Skeletal muscle cell (primary cell): ENCODE measurements around the gene TOP3B.
A peak's percentile ranks its signal among the peaks of the same experiment; 100 is the strongest.

Experiments
- DNase-seq: peaks from one replicate; pipeline ENCODE4 v3.0.0-alpha.2; 2010; ENCODE audit warnings: low read depth
- H3K4me3 ChIP-seq: 2 replicates; pipeline ENCODE4 v1.5.1; 2011; ENCODE audit warnings: low read depth, mild to moderate bottlenecking, control low read depth, low read length, moderate library complexity

TOP3B gene

DNA sequence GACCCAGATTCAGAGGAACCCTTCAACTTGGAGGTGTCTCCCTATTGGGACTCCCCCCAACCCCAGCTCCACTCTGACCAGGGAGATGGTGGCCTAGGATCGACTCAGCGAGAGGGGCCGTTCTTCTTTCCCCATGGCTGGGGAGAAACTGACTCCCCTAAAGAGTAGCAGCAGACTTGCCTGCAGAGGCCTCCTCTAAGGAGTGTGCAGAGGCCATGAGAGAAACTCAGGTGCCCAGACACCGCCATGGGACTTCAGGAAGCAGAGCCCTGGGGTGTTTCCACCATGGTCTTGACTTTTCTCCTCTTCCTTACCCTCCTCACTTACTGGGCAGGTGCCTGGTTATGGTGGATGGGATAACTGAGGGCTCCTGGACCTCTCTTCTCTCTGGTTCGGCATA, 2.6 kb upstream of the TOP3B start:
- DNase-seq = no peak
- H3K4me3 ChIP-seq = no peak overlapping the region

DNA sequence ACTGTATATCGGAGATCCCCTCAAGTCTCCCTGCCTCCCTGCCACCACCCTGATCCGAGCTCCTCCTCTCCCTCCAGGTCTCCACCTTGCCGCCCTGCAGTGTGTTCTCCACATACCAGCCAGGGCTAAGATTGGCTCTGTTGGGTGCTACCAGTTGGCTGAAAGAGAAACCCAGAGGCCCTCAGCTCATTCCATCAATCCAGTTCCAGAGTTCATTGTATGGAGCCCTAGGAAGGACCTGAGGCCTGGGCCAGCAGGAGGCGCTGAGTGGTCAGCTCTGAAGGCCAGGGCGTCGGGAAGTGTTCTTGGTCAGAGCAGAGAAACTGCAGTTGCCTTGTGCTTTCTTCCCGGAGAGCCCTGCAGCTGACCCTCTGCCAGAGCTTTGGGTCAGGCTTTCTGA, 2.2 kb upstream of the TOP3B start:
- H3K4me3 ChIP-seq = no peak overlapping the region
- no peak for DNase-seq

DNA sequence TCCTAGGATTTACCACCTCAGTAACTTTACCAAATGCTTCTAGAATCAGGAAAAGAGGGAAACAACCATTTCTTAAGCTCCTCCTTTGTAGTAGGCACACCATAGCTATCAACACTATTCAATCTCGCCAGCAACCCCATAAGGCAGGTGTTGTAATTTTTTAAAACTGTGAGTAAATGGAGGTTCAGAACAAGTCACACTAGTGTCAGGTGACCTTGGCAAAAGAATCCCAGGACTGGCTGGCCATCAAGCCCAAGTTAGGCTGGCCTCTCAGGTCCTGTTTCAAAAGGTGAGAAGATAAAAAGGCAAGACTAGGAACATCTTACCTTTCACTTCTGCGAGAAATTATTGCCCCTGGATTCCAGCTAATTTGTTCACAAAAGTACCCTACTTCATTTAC, 713 bp downstream of the TOP3B start:
- peak overlapping the region; percentile 100 for H3K4me3 ChIP-seq
- no peak for DNase-seq

DNA sequence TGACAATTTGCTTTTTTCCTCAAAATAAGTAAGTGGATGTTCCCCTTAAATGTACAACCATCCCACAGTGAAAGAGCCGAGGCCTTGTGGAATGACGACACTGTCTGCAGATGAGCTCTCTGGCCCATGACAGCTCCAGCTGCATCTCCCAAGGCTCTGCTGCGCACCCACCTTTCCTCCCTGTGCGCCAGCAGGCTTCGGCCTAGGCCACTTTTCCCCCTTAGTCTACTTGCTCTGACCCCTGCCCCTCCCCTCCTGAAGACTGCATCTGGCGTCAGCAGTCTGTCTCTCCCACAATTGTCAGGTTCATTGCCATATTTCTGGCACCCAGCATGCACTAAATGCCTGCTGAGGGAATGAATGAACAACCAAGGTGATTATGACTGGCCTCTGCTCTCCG, 2.0 kb downstream of the TOP3B start:
- H3K4me3 ChIP-seq = no peak overlapping the region
- DNase-seq = no peak

DNA sequence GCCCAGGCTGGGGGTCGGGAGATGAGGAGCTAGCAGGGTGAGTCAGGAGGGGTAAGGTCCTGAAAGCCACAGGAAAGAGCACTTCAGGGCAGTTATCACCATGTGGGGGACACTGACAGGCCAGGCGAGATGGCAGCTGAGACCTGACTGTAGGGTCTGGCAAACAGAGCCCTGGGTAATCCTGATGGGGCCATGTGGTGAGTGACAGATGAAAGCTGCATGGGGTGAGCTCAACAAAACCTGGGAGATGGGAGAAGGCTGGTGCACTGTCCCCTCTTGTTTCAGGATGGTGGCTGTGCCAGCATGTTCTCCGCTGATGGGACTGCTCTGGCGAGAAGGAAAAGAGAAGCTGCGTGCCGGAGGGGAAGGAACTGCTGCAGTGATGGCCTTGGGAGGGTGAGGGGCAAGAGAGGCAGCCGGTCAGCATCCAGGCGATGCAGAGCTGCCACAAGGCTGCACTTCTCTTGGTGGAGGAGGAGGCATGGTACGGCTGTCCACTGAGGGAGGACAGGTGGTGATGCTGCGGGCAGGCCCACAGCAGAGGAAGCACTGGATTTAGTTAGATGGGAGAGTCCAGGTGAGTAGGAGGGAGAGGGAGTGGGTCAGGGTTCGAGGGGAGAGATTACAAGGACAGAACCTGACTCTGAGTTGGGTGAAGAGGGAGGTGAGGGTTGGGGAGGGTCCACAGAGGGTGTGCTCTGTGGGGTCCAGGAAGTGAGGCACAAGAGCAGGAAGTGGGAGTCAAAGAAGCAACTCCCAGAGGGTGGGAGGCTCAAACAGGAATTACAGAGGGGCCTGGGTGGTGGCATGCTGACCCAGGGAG, 3.8 kb downstream of the TOP3B start:
- no peak for DNase-seq
- no peak overlapping the region for H3K4me3 ChIP-seq

DNA sequence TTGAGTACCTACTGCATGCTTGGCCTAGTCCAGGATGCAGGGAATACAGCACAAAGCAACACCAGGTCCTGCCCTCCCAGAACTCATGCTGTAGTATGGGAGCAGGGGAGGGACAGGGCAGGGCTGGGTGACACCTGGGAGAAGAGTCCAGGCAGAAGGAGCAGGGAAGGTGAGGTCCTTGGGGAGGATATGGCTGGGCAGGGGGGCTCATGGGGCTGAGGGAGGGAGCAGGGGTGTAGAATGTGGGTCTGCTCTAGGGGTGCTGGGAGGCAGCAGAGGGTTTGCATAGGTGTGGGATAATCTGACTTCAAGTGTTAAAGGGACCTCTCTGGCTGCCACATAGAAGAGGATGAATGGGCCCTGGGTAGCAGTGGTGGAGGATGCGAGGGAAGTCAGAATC, 4.8 kb downstream of the TOP3B start:
- no peak for DNase-seq
- no peak overlapping the region for H3K4me3 ChIP-seq

DNA sequence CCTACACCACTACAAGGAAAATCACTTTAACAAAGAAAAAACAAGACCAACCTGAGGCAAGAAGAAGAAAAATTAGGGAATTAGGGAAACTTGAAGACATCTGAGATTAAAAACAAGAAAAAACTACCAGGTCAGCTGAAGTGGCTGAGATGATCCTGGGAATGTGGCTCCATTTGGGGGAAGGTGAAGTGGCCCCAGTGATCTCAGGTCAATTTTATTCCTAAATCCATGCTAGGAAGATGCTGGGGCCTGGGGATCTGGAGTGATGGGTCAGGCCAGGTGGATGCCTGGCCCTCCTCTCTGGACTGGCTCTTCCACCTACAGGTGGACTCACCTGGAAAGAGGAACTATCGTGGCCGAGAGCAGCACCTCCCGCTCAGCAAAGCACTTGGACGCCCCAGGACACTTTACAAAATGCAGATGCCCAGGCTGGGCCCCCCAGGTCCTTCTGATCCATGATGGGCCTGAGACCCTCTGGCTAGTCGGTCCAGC, 6.7 kb downstream of the TOP3B start:
- DNase-seq = no peak
- H3K4me3 ChIP-seq = no peak overlapping the region

DNA sequence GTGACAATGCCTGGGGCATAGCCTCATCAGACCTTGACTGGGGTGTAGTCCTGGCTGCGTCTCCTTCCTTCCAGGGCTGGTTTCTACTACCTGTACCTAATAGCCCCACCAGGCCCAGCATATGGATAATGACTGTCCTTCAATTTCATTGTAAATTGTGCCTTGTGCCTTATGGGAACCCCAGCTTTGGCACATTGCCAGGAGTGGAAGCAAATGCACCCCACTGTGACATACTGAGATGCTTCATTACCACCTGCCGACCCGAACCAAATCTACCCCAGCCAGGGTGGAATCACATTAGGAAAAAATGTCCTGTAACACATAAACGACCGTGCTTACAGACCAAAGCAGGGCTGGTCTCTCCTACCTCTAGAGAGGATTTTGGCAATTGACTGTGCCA, 7.3 kb downstream of the TOP3B start:
- DNase-seq = no peak
- H3K4me3 ChIP-seq = no peak overlapping the region

DNA sequence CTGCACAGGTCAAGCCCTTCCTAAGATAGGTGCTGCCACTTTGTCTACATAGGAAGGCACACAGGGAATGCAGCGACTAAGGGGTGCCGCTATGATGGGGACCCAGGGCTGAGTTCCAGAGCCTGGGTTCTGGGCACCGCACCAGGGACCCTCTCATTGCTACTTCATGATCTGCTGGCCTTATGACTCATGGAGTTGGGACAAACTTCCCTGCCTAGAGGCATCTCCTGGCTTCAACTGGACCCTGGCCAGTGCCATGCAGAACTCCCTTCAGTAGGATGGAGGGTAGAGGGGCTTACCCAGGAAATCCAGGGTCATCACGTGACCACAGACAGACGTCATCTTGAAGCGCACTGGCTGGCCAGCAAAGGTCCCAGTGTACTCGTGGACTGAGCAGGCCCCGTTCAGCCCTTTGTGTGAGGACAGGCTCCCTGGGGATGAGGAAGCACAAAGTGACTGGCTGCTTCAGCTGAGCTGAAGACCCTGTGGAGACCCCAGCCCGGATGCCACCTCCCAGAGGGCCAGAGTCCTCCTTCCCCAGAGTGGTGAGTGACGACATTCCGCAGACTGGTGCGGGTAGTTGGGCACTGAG, 8.4 kb downstream of the TOP3B start:
- DNase-seq = no peak

DNA sequence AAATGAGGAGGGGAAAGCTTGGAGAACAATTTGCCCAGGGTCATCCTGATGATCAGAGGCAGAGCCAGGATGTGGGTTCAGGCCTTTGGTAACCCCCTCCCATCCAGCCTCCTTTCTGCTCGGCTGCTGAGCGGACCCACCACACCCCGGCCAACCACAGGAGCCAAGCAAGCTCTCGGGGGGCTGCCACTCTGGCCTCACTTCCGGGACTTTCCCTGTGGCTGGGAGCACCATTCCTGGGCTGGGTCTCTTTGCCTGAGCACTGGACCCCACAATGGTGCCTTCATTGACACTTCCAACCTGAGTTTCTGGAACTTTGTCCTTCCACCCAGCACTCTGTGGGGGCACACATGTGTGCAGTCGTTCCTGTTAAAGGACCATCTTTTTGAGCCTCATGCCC, 9.8 kb downstream of the TOP3B start:
- H3K4me3 ChIP-seq = no peak overlapping the region
- DNase-seq = no peak

More for the DNA sequence above, 8.4 kb downstream of the TOP3B start:
- H3K4me3 ChIP-seq = no peak overlapping the region

DNA sequence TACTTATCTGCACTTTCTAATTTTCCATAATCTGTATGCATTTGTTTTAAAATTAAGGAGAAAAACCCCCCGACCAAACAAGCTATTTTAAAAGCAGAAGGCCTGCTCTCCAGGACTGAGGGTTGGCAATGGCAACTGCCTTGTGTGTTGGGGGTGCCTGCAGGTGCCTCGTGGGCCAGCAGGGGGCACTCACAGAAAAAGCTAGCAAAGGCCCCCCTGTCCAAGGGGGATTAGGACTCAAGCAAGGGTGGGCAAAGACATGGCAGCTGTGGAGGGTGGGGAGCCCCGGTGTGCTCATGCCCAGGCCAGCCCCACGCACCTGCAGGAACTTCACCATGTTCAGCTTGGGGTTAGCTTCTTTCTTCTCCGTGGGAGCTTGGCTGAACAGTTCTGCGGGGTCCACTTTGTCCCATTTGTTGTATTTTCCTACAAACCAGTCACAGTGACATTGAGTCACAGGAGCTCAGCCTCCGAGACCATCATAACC, 10.3 kb downstream of the TOP3B start:
- DNase-seq = no peak

DNA sequence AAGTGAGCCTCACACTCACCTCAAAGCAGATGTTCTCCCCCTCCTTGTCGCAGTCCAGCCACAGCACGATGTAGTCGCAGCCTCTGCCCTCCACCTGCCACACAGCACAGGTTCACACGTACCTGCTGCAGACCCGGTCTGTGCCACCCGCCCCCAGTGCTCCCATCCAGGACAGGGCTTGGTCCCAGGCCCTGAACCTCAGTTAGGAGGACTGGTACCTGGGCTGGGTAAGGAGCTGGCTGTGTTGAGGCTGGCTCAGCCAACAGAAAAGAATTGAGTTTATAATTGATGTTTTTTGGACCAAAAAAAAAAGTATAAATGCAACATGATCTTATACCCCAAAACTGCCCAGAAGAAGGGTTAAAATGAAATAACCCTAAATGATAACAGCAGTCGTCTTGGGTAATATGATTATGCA, 10.7 kb downstream of the TOP3B start:
- H3K4me3 ChIP-seq = no peak overlapping the region
- no peak for DNase-seq

More for the DNA sequence above, 10.3 kb downstream of the TOP3B start:
- H3K4me3 ChIP-seq = no peak overlapping the region

DNA sequence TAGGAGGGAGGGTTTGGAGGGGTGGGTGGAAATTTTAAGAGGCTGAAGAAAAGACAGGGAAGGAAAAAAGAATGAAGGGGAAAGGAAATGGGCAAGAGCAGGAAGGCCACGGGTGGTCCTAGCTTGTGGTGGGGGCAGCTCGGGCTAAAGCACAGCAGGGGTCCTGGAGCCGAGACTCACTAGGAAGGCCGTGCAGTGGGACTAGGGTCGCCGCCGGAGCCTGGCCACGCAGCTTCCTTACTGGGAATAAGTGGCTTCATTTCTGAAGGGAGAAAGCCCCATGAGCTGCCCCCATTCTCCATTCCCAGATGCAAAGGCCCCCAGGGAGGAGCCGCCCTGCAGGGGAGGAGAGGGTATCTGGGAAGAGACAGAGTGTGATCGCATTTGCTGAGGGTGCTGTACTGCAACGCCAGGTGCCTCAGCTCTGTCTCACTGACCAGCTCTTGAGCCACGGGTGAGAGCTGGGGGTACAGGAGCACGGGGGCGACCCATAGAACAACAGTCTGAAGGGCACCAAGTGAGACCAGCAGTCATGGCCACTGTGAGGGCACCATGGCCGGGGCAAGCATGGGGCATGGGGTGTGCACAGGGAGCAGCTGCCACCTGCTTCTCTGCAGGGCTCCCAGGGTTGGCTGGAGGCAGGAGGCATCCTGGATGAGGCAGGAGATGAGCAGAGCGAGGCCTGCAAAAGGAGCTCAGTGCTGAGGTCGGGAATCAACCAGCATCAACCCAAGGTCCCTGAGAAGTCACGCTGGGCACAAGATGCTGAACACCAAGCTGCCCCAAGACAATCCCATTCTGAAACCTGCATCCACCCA, 11.6 kb downstream of the TOP3B start:
- H3K4me3 ChIP-seq = no peak overlapping the region

DNA sequence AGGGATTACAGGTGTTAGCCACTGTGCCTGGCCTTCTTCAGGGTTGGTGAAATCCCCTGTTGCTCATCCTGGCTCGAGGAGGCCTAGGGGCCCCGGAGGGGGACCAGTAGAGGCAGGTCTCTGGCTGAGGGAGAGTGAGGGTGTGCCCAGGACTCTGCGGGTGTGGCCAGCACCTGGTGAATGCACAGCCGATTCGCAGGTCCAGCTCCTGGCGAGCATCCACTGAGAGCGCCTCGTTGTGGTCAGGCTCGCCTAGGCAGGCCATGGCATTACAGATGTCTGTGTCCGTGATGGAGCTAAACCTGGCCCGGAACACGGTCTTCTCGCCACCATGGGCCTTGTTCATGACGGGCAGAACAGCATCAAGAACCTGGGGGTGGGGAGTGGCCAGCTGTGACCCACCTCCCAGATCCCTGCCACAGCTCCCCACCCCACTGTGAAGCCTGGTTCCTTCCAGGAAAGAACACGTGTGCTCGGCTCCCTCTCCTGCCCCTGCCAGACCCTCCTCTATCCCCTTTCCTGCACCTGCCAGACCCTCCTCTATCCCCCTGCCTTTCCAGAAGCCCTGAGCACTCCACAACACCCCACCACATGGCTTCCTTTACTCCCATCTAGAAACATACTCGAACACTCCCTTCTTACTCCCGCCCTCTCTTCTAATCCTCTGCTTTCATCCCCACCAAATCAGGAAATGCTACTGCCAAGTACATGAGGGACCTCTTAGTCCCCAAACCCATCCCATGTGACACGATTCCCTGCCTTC, 12.4 kb downstream of the TOP3B start:
- DNase-seq = no peak
- no peak overlapping the region for H3K4me3 ChIP-seq

More for the DNA sequence above, 11.6 kb downstream of the TOP3B start:
- no peak for DNase-seq

DNA sequence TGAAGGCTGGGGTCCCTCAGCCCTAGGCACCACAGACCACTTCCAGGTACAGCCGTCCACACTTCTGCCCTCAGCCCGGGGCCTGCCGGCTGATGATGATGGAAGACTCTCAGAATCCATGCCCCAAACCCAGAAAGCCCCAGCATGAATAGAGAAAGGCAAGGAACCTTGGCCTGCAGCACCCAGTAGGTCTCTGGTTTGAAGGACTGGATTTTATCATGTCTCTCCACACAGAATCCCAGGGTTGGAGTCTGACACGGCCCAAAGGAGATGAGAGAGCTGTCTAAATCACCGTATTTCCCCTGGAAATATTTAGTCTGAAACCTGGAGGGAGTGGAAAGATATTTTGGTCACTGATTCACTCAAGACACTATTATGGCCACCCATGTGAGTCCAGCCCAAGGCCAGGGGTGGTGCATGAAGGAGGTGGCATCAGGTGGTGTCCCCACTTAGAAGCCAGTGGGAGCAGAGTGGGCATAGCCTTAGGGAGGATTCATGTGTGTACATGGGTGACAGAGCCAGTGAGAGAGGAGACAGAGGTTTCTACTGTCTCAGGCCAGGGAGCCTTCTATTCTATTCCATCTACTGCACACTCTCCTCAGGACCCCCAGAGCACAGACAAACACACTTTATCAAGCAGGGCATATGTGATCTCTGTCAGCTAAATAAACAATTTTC, 14.0 kb downstream of the TOP3B start:
- DNase-seq = no peak
- no peak overlapping the region for H3K4me3 ChIP-seq

DNA sequence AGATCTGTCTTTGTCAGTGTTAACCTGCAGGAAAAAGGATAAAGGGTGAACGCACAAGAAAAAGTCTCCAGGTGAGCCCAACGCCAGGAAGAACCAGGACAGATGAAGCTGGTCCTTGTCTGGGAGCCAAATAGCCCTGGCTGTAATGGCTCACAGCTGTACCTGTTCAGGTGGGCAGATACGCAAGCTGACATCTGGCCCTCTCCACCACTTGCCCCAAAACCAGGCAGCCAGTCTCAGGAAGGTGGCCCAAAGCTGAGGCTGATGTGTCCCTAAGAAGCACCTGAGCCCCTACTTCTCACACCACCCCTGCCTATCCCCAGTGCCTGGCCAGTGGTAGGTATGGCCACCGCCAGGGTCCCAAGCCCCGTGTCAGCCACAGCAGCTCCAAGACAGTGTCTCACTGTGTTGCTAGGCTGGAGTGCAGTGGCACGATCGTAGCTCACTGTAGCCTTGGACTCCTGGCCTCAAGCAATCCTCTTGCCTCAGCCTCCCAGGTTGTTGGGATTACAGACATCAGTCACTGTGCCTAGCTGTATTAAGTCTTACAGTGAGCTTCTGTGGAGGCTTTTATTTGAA, 14.8 kb downstream of the TOP3B start:
- H3K4me3 ChIP-seq = no peak overlapping the region
- no peak for DNase-seq

DNA sequence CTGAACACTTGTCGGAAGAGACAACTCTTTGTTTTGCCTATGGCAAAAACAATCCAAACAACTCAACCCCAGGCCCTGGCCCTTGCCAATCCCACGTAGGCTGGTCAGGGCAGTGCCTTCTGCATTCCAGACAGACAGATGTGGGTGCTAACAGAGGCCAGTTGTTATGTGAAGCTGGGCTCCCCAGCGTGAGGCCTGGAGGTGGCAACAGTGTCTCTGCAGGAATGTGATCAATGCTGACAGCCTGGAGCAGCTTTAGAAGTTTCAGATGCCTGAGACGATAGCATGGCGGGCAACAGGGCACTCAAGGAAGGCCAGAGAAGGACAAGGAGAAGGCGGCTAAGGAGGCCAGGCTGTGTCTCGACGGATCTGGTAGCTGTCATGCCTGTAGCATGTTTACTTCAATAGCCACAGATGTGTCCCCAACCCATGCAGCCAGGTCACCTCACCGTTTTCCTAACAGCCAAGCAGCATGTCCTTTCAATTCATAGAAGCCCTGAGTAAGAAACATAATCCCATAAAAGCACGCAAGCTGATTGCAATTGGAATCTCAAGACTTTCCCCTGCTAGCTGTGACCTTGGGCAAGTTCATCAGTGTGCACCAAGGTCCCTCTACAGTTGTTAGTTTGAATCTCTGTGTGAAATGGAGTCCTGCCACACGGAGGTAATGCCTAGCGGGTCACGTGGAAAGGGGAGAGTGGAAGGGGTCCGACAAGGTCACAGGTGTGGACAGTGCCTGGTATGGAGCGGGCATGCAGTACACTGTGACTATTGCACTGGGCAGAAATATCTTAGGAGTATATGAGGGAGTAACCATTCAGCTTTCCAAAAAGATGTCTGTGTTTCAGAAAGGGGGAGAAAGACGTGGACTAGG, 15.7 kb downstream of the TOP3B start:
- no peak for DNase-seq
- no peak overlapping the region for H3K4me3 ChIP-seq
